OCI-LY7 (cell line): ENCODE measurements around the gene MAPKAPK3. TPM values are rescaled to one million over a fixed set of nuclear protein-coding genes. Genes with fewer than 3 reads are reported as not detected.
A peak's percentile ranks its signal among the peaks of the same experiment; 100 is the strongest.

Source experiments
- BruUV-seq: library from RNA; stranded (reverse); fragments of 400-500 nt; replicated peaks from 2 replicates; lab custom pipeline; 2021; lab: Mats Ljungman, UMichigan
- CTCF ChIA-PET: fragments of 300-600 bp; sonication (Branson Sonifier 250); formaldehyde crosslinking; loops from one replicate; lab custom pipeline; 2022; ENCODE audit warnings: antibody characterized with exemption; ENCODE audit not compliant: unreplicated experiment; lab: Charles Lee
- POLR2A ChIA-PET: fragments of 300-600 bp; sonication (Branson Sonifier 250); formaldehyde crosslinking; loops from one replicate; lab custom pipeline; 2022; ENCODE audit warnings: antibody characterized with exemption; lab: Charles Lee
- DNase-seq: peaks from one replicate; pipeline ENCODE4 v3.0.0-alpha.2; 2015; ENCODE audit warnings: low spot score
- H2AFZ ChIP-seq: fragments of 200-600 bp; sonication (generic), shearing (Covaris generic); 2 replicates; pipeline ENCODE4 v1.6.1; 2014; ENCODE audit warnings: mild to moderate bottlenecking, antibody characterized with exemption, low read length, moderate library complexity
- H3K27ac ChIP-seq: fragments of 200-600 bp; sonication (generic); 2 replicates; pipeline ENCODE4 v1.5.1; 2014; ENCODE audit warnings: mixed run types, low read depth, mild to moderate bottlenecking, moderate library complexity, low read length, inconsistent platforms; ENCODE audit not compliant: poor library complexity, severe bottlenecking
- H3K36me3 ChIP-seq: fragments of 200-600 bp; sonication (generic); 2 replicates; pipeline ENCODE4 v1.6.1; 2014; ENCODE audit warnings: mild to moderate bottlenecking, antibody characterized with exemption, low read length, moderate library complexity, mixed read lengths; ENCODE audit not compliant: insufficient read depth
- H3K4me1 ChIP-seq: fragments of 200-600 bp; sonication (generic); 2 replicates; pipeline ENCODE4 v1.5.1; 2014; ENCODE audit warnings: mild to moderate bottlenecking, low read length; ENCODE audit not compliant: insufficient read depth, poor library complexity, severe bottlenecking
- H3K4me2 ChIP-seq: fragments of 200-600 bp; sonication (generic); 2 replicates; pipeline ENCODE4 v1.6.1; 2014; ENCODE audit warnings: mild to moderate bottlenecking, low read length
- H3K4me3 ChIP-seq: fragments of 200-600 bp; sonication (generic); 2 replicates; pipeline ENCODE4 v1.5.1; 2014; ENCODE audit warnings: mild to moderate bottlenecking, low read depth, low read length; ENCODE audit not compliant: poor library complexity, severe bottlenecking
- H3K79me2 ChIP-seq: fragments of 200-600 bp; sonication (generic); 2 replicates; pipeline ENCODE4 v1.6.1; 2016; ENCODE audit warnings: low read depth, mild to moderate bottlenecking, low read length, moderate library complexity, mixed read lengths; ENCODE audit not compliant: insufficient read depth
- H3K9me2 ChIP-seq: fragments of 200-600 bp; sonication (generic); 2 replicates; pipeline ENCODE4 v1.6.1; 2016; ENCODE audit warnings: mild to moderate bottlenecking, low read length, mixed read lengths; ENCODE audit not compliant: insufficient read depth
- H3K9me3 ChIP-seq: fragments of 200-600 bp; sonication (generic); 2 replicates; pipeline ENCODE4 v1.6.1; 2014; ENCODE audit warnings: mild to moderate bottlenecking, mixed run types, low read length, mixed read lengths
- H4K20me1 ChIP-seq: fragments of 200-600 bp; sonication (generic); 2 replicates; pipeline ENCODE4 v1.6.1; 2014; ENCODE audit warnings: mild to moderate bottlenecking, antibody characterized with exemption, low read length, moderate library complexity, mixed read lengths; ENCODE audit not compliant: insufficient read depth
- CTCF ChIP-seq: fragments of 200-600 bp; sonication (generic); conservative IDR thresholded peaks from 2 replicates; pipeline ENCODE4 v1.5.1; 2014; ENCODE audit warnings: mild to moderate bottlenecking, antibody characterized with exemption, low read length, moderate library complexity, mixed read lengths
- EZH2phosphoT487 ChIP-seq: fragments of 200-600 bp; sonication (generic); IDR thresholded peaks from 2 replicates; pipeline ENCODE4 v1.6.1; 2018; ENCODE audit warnings: low read depth, borderline replicate concordance, mild to moderate bottlenecking, mixed run types, antibody characterized with exemption, low read length, moderate library complexity, mixed read lengths
- intact Hi-C: fragments of 100-400 bp; cut with micrococcal nuclease; formaldehyde crosslinking; loops from one replicate; pipeline ENCODE4 v1.10.0; 2022; ENCODE audit not compliant: unreplicated experiment
- total RNA-seq, 2 experiments: library from RNA; depleted of rRNA in 1 of 2; stranded (reverse); fragments of >200 nt in 1 of 2; shearing (Covaris generic) in 1 of 2; gene quantifications; 2 replicates each; pipeline ENCODE4 v1.2.3, GENCODE V29; 2014 to 2022

MAPKAPK3 gene
- total RNA-seq, 2 experiments from 2014 or later: 17.5 to 25.2 TPM

GRCh38 chr3:50604110-50604621, 12.8 kb upstream of the MAPKAPK3 start:
- H3K4me1 ChIP-seq: no peaks in the 10 kb centered on the region
- H3K27ac ChIP-seq: no peak overlapping the region
- no peak overlapping the region for H2AFZ ChIP-seq
- POLR2A ChIA-PET: no interaction called here
- no peaks in the 10 kb centered on the region for H3K9me3 ChIP-seq
- CTCF ChIA-PET: interaction anchor here (0.6 kb wide), 1 partner anchor 425 kb away, joined by 3 read pairs; no protein-coding TSS in a partner anchor
- H3K4me3 ChIP-seq: no peak overlapping the region
- H3K9me2 ChIP-seq: no peaks in the 10 kb centered on the region
- no peaks in the 10 kb centered on the region for H4K20me1 ChIP-seq
- intact Hi-C loops: no loop called here
- no peak for DNase-seq
- H3K36me3 ChIP-seq: no peaks in the 10 kb centered on the region
- BruUV-seq: no TSS peak
- no peak overlapping the region for H3K4me2 ChIP-seq
- TF ChIP-seq EZH2phosphoT487 (no peak), CTCF (no peak)
- no peaks in the 10 kb centered on the region for H3K79me2 ChIP-seq

DNA sequence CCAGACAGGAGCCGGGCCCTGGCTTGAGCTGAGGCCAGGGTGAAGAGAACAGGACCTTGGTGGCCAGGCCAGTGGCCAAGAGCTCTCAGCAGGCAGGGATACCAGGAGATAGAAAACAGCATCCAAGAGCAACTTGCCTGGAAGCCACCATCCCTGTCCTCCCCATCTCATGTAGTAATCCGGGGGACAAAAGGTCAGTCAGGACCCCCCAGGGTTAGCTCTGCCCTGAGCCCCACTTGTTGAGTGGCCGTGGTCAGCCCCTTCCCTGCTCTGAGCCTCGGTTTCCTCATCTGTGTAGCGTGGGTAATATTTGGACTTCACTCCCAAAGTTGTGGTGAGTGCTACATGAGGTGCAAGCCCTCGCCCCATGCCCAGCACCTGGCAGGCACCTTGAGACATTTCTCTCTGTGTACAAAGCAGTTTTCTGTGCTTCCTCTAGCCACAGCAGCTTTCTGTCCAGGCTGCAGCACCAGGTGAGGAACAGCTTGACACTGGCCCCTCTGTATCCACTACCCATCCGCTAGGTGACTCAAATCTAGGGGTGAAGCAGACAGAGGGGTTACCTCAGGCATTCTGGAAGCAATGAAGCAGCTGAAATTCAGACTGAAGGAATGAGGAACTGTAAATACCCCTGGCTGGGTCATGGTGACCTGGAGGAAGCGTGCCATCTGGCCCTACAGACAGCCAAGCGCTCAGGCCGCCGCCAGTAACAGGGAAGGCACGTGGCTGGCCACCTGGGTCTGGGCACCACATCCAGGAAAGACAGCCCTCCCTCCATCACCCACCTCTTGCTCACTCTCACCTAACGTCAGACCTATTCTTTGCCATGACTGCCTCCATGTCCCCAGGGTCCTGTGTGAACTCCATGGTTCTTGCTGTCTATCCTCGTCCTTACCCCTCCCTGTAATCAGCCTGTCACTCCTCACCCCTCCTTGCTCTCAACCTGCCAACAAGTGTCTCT, 12.0 kb upstream of the MAPKAPK3 start:
- H3K27ac ChIP-seq: no peak overlapping the region
- no peak overlapping the region for H2AFZ ChIP-seq
- no peaks in the 10 kb centered on the region for H3K9me2 ChIP-seq
- POLR2A ChIA-PET: no interaction called here
- no peaks in the 10 kb centered on the region for H3K9me3 ChIP-seq
- intact Hi-C loops: no loop called here
- DNase-seq: peak; percentile 14
- no peaks in the 10 kb centered on the region for H3K4me1 ChIP-seq
- H3K4me2 ChIP-seq: no peak overlapping the region
- BruUV-seq: no TSS peak
- H3K4me3 ChIP-seq: no peak overlapping the region
- CTCF ChIA-PET: no interaction called here
- no peaks in the 10 kb centered on the region for H3K36me3 ChIP-seq
- TF ChIP-seq CTCF: no peak
- TF ChIP-seq EZH2phosphoT487: no peak
- H3K79me2 ChIP-seq: no peaks in the 10 kb centered on the region
- H4K20me1 ChIP-seq: no peaks in the 10 kb centered on the region
